ENCODE data around the gene EVL.

The EVL gene

GRCh38 chr14:100129161-100129589, 64.0 kb downstream of the EVL start:
- no peak for DNase-seq (ENCODE audit: low read depth, low spot score)

GRCh38 chr14:100130521-100130920, 65.3 kb downstream of the EVL start:
- no peak for DNase-seq (ENCODE audit: low read depth, low spot score)

GRCh38 chr14:100131181-100131580, 66.0 kb downstream of the EVL start:
- no peak for DNase-seq (ENCODE audit: low read depth, low spot score)

- DNase-seq (ENCODE audit: low read depth, low spot score): no peak
Observed at GRCh38 chr14:100132161-100132902, 67.1 kb downstream of the EVL start.

GRCh38 chr14:100132903-100133510, 67.8 kb downstream of the EVL start:
- DNase-seq (ENCODE audit: low read depth, low spot score): no peak

- no peak for DNase-seq (ENCODE audit: low read depth, low spot score)
Observed at GRCh38 chr14:100134586-100134985, 69.4 kb downstream of the EVL start.

GRCh38 chr14:100135073-100135472, 69.9 kb downstream of the EVL start:
- DNase-seq (ENCODE audit: low read depth, low spot score): no peak

GRCh38 chr14:100135784-100136183, 70.6 kb downstream of the EVL start:
- DNase-seq (ENCODE audit: low read depth, low spot score): no peak

- DNase-seq (ENCODE audit: low read depth, low spot score): no peak
Observed at GRCh38 chr14:100137173-100137572, 72.0 kb downstream of the EVL start.

GRCh38 chr14:100138082-100138787, 73.0 kb downstream of the EVL start:
- no peak for DNase-seq (ENCODE audit: low read depth, low spot score)

- DNase-seq (ENCODE audit: low read depth, low spot score): no peak
Observed at GRCh38 chr14:100138955-100139354, 73.7 kb downstream of the EVL start.

- DNase-seq (ENCODE audit: low read depth, low spot score): no peak
Observed at GRCh38 chr14:100140452-100141078, 75.3 kb downstream of the EVL start.

GRCh38 chr14:100141098-100141497, 75.9 kb downstream of the EVL start:
- no peak for DNase-seq (ENCODE audit: low read depth, low spot score)

- DNase-seq (ENCODE audit: low read depth, low spot score): no peak
Observed at GRCh38 chr14:100142073-100143040, 77.1 kb downstream of the EVL start.

GRCh38 chr14:100143523-100143922, 78.3 kb downstream of the EVL start:
- no peak for DNase-seq (ENCODE audit: low read depth, low spot score)

- DNase-seq (ENCODE audit: low read depth, low spot score): no peak
Observed at GRCh38 chr14:100143934-100144333, 78.7 kb downstream of the EVL start.

- no peak for DNase-seq (ENCODE audit: low read depth, low spot score)
Observed at GRCh38 chr14:100144645-100144995, 79.4 kb downstream of the EVL start.

GRCh38 chr14:100144996-100145646, 79.9 kb downstream of the EVL start:
- no peak for DNase-seq (ENCODE audit: low read depth, low spot score)

- DNase-seq (ENCODE audit: low read depth, low spot score): no peak
Observed at GRCh38 chr14:100145682-100146464, 80.7 kb downstream of the EVL start.

GRCh38 chr14:100146531-100147091, 81.4 kb downstream of the EVL start:
- DNase-seq (ENCODE audit: low read depth, low spot score): no peak
